Immature natural killer cell (primary cell): ENCODE results near the gene CD101. TPM values are rescaled to one million over a fixed set of nuclear protein-coding genes. Genes with fewer than 3 reads are reported as not detected.

ENCODE experiments used
- DNase-seq, 3 donors: peaks; one replicate each; pipeline ENCODE4 v3.0.0; 2022; ENCODE audit warnings: mixed read lengths in 1 of 3
- H3K27ac Mint-ChIP-seq, 6 donors: one replicate each; pipeline ENCODE4 v1.8.0; 2020; ENCODE audit warnings: mixed read lengths in 6 of 6, mild to moderate bottlenecking in 5 of 6, inconsistent platforms in 4 of 6, moderate library complexity in 3 of 6
- H3K27me3 Mint-ChIP-seq, 3 donors: one replicate each; pipeline ENCODE4 v1.8.0; 2020 to 2021; ENCODE audit warnings: low read depth in 3 of 3, mild to moderate bottlenecking in 3 of 3, mixed read lengths in 3 of 3, moderate library complexity in 3 of 3, inconsistent platforms in 1 of 3
- H3K36me3 Mint-ChIP-seq, 3 donors: one replicate each; pipeline ENCODE4 v1.8.0; 2020; ENCODE audit warnings: mixed read lengths in 3 of 3, inconsistent platforms in 2 of 3, mild to moderate bottlenecking in 2 of 3
- H3K4me1 Mint-ChIP-seq, 2 donors: one replicate each; pipeline ENCODE4 v1.8.0; 2020; ENCODE audit warnings: inconsistent platforms in 2 of 2, mild to moderate bottlenecking in 2 of 2, mixed read lengths in 2 of 2, moderate library complexity in 1 of 2
- H3K4me3 Mint-ChIP-seq, 5 donors: one replicate each; pipeline ENCODE4 v1.8.0; 2020; ENCODE audit warnings: mild to moderate bottlenecking in 5 of 5, mixed read lengths in 5 of 5, inconsistent platforms in 3 of 5, moderate library complexity in 3 of 5
- H3K9me3 Mint-ChIP-seq, 6 donors: one replicate each; pipeline ENCODE4 v1.8.0; 2020; ENCODE audit warnings: mild to moderate bottlenecking in 6 of 6, mixed read lengths in 6 of 6, inconsistent platforms in 4 of 6, moderate library complexity in 3 of 6
- polyA plus RNA-seq, 3 donors: library from polyadenylated mRNA; unstranded; fragments of 300-500 nt; fragmentation: Illumina TruSeq; gene quantifications; one replicate each; pipeline ENCODE4 v1.2.3, GENCODE V29; 2021

CD101 gene
- polyA plus RNA-seq, 3 donors from 2014 or later, result 0.52 to 3.6 (median 1.4) TPM

- peaks cover 8 to 9% of the 10 kb centered on the region in 2 donors for H3K4me1 Mint-ChIP-seq
- peaks cover 0 to 6% (median 3%) of the 10 kb centered on the region in 3 donors for H3K27me3 Mint-ChIP-seq
- H3K4me3 Mint-ChIP-seq, result no peak overlapping the region
- H3K36me3 Mint-ChIP-seq, result no peaks in the 10 kb centered on the region
- peak overlapping the region in 1 of 6 donors; percentile 54 for H3K27ac Mint-ChIP-seq
- no peak for DNase-seq
- no peaks in the 10 kb centered on the region for H3K9me3 Mint-ChIP-seq
These were observed 9.6 kb upstream of the CD101 start for GRCh38 chr1:116991918-116992317.

GRCh38 chr1:116993286-116993685 is 8.3 kb upstream of the CD101 start:
- no peaks in the 10 kb centered on the region for H3K9me3 Mint-ChIP-seq
- H3K27me3 Mint-ChIP-seq, result peaks cover 0 to 4% (median 3%) of the 10 kb centered on the region in 3 donors
- no peak for DNase-seq
- no peak overlapping the region for H3K4me3 Mint-ChIP-seq
- no peak overlapping the region for H3K27ac Mint-ChIP-seq
- no peaks in the 10 kb centered on the region for H3K36me3 Mint-ChIP-seq
- peaks cover 0 to 1% of the 10 kb centered on the region in 2 donors for H3K4me1 Mint-ChIP-seq

GRCh38 chr1:116994411-116994810 is 7.1 kb upstream of the CD101 start:
- Mint-ChIP-seq H3K4me1 (peaks cover 0 to 1% of the 10 kb centered on the region in 2 donors), H3K9me3 (no peaks in the 10 kb centered on the region), H3K36me3 (no peaks in the 10 kb centered on the region), H3K4me3 (no peak overlapping the region), H3K27ac (no peak overlapping the region), H3K27me3 (peaks cover 0 to 4% (median 0%) of the 10 kb centered on the region in 3 donors)
- DNase-seq, result no peak

GRCh38 chr1:116997066-116997465 is 4.5 kb upstream of the CD101 start:
- Mint-ChIP-seq H3K4me3 (no peak overlapping the region), H3K27me3 (no peaks in the 10 kb centered on the region), H3K36me3 (no peaks in the 10 kb centered on the region), H3K9me3 (no peaks in the 10 kb centered on the region), H3K27ac (no peak overlapping the region), H3K4me1 (peaks cover 11 to 16% of the 10 kb centered on the region in 2 donors)
- no peak for DNase-seq

GRCh38 chr1:116997636-116998035 is 3.9 kb upstream of the CD101 start:
- H3K27ac Mint-ChIP-seq, result no peak overlapping the region
- DNase-seq, result no peak
- H3K4me1 Mint-ChIP-seq, result peaks cover 11 to 18% of the 10 kb centered on the region in 2 donors
- no peaks in the 10 kb centered on the region for H3K36me3 Mint-ChIP-seq
- no peaks in the 10 kb centered on the region for H3K9me3 Mint-ChIP-seq
- no peak overlapping the region for H3K4me3 Mint-ChIP-seq
- no peaks in the 10 kb centered on the region for H3K27me3 Mint-ChIP-seq

- no peaks in the 10 kb centered on the region for H3K36me3 Mint-ChIP-seq
- peaks cover 11 to 18% of the 10 kb centered on the region in 2 donors for H3K4me1 Mint-ChIP-seq
These were observed 2.0 kb upstream of the CD101 start for GRCh38 chr1:116999596-116999995.

GRCh38 chr1:117000142-117000541 is 1.4 kb upstream of the CD101 start:
- no peaks in the 10 kb centered on the region for H3K27me3 Mint-ChIP-seq
- peaks cover 0 to 2% (median 0%) of the 10 kb centered on the region in 6 donors for H3K9me3 Mint-ChIP-seq
- H3K4me1 Mint-ChIP-seq, result peaks cover 11 to 18% of the 10 kb centered on the region in 2 donors
- H3K36me3 Mint-ChIP-seq, result no peaks in the 10 kb centered on the region
- no peak overlapping the region for H3K4me3 Mint-ChIP-seq
- no peak overlapping the region for H3K27ac Mint-ChIP-seq
- DNase-seq, result no peak

More at GRCh38 chr1:116999596-116999995, 2.0 kb upstream of the CD101 start:
- H3K27ac Mint-ChIP-seq, result no peak overlapping the region
- H3K27me3 Mint-ChIP-seq, result no peaks in the 10 kb centered on the region
- H3K9me3 Mint-ChIP-seq, result peaks cover 0 to 2% (median 0%) of the 10 kb centered on the region in 6 donors
- no peak for DNase-seq
- no peak overlapping the region for H3K4me3 Mint-ChIP-seq

- Mint-ChIP-seq H3K9me3 (peaks cover 0 to 2% (median 0%) of the 10 kb centered on the region in 6 donors), H3K27ac (no peak overlapping the region), H3K36me3 (no peaks in the 10 kb centered on the region), H3K4me1 (peaks cover 11 to 18% of the 10 kb centered on the region in 2 donors), H3K4me3 (peak overlapping the region in 1 of 5 donors; percentile 5), H3K27me3 (peaks cover 0 to 5% (median 5%) of the 10 kb centered on the region in 3 donors)
- DNase-seq, result no peak
These were observed 1.8 kb downstream of the CD101 start for GRCh38 chr1:117003223-117003875.

- Mint-ChIP-seq H3K36me3 (no peaks in the 10 kb centered on the region), H3K4me1 (peaks cover 0 to 7% of the 10 kb centered on the region in 2 donors), H3K9me3 (peaks cover 0 to 2% (median 0%) of the 10 kb centered on the region in 6 donors), H3K27me3 (peaks cover 0 to 9% (median 5%) of the 10 kb centered on the region in 3 donors), H3K4me3 (no peak overlapping the region), H3K27ac (no peak overlapping the region)
- DNase-seq, result no peak
These were observed 6.1 kb downstream of the CD101 start for GRCh38 chr1:117007719-117008013.

- no peak overlapping the region for H3K27ac Mint-ChIP-seq
- H3K4me1 Mint-ChIP-seq, result peaks cover 0 to 7% of the 10 kb centered on the region in 2 donors
- no peaks in the 10 kb centered on the region for H3K9me3 Mint-ChIP-seq
- no peak overlapping the region for H3K4me3 Mint-ChIP-seq
- peaks cover 0 to 9% (median 5%) of the 10 kb centered on the region in 3 donors for H3K27me3 Mint-ChIP-seq
- H3K36me3 Mint-ChIP-seq, result no peaks in the 10 kb centered on the region
- DNase-seq, result no peak
These were observed 7.1 kb downstream of the CD101 start for GRCh38 chr1:117008656-117009055.

GRCh38 chr1:117009132-117009531 is 7.6 kb downstream of the CD101 start:
- DNase-seq, result no peak
- Mint-ChIP-seq H3K4me1 (peaks cover 0 to 7% of the 10 kb centered on the region in 2 donors), H3K27ac (no peak overlapping the region)

GRCh38 chr1:117010310-117010969 is 8.9 kb downstream of the CD101 start:
- no peak for DNase-seq
- H3K9me3 Mint-ChIP-seq, result no peaks in the 10 kb centered on the region
- no peaks in the 10 kb centered on the region for H3K36me3 Mint-ChIP-seq
- H3K27ac Mint-ChIP-seq, result no peak overlapping the region
- H3K27me3 Mint-ChIP-seq, result peaks cover 0 to 7% (median 2%) of the 10 kb centered on the region in 3 donors
- H3K4me1 Mint-ChIP-seq, result peaks cover 0 to 7% of the 10 kb centered on the region in 2 donors
- H3K4me3 Mint-ChIP-seq, result no peak overlapping the region

More at GRCh38 chr1:117009132-117009531, 7.6 kb downstream of the CD101 start:
- no peaks in the 10 kb centered on the region for H3K36me3 Mint-ChIP-seq
- H3K4me3 Mint-ChIP-seq, result no peak overlapping the region
- H3K9me3 Mint-ChIP-seq, result no peaks in the 10 kb centered on the region
- peaks cover 0 to 9% (median 5%) of the 10 kb centered on the region in 3 donors for H3K27me3 Mint-ChIP-seq

GRCh38 chr1:117011334-117011733 is 9.8 kb downstream of the CD101 start:
- Mint-ChIP-seq H3K4me3 (no peak overlapping the region), H3K27me3 (peaks cover 0 to 5% (median 4%) of the 10 kb centered on the region in 3 donors), H3K27ac (no peak overlapping the region), H3K4me1 (peaks cover 0 to 7% of the 10 kb centered on the region in 2 donors), H3K36me3 (no peaks in the 10 kb centered on the region), H3K9me3 (no peaks in the 10 kb centered on the region)
- DNase-seq, result no peak

- no peak for DNase-seq
- no peak overlapping the region for H3K27ac Mint-ChIP-seq
- no peaks in the 10 kb centered on the region for H3K36me3 Mint-ChIP-seq
- no peaks in the 10 kb centered on the region for H3K9me3 Mint-ChIP-seq
- no peak overlapping the region for H3K4me3 Mint-ChIP-seq
- H3K27me3 Mint-ChIP-seq, result peaks cover 0 to 7% (median 3%) of the 10 kb centered on the region in 3 donors
- H3K4me1 Mint-ChIP-seq, result peaks cover 0 to 7% of the 10 kb centered on the region in 2 donors
These were observed 11.8 kb downstream of the CD101 start for GRCh38 chr1:117013309-117013858.
